H9 (cell line): ENCODE data around the gene ZHX3. TPM values are rescaled to one million over a fixed set of nuclear protein-coding genes. Genes with fewer than 3 reads are reported as not detected.
A peak's percentile ranks its signal among the peaks of the same experiment; 100 is the strongest.

Experiments
- DNase-seq: peaks from one replicate; pipeline ENCODE4 v3.0.0-alpha.2; 2017
- H2AFZ ChIP-seq: one replicate; pipeline ENCODE4 v1.6.1; 2013; ENCODE audit warnings: mild to moderate bottlenecking, low read length, control low read depth, moderate library complexity
- H2AK5ac ChIP-seq: 2 replicates; pipeline ENCODE4 v1.6.1; 2013; ENCODE audit warnings: low read length, control low read depth, mixed read lengths; ENCODE audit not compliant: insufficient read length
- H2BK120ac ChIP-seq: one replicate; pipeline ENCODE4 v1.6.1; 2013; ENCODE audit warnings: low read depth, mild to moderate bottlenecking, low read length, control low read depth, inconsistent platforms; ENCODE audit not compliant: poor library complexity, severe bottlenecking
- H2BK12ac ChIP-seq: 2 replicates; pipeline ENCODE4 v1.6.1; 2013; ENCODE audit warnings: low read length, control low read depth, mixed read lengths, low read depth; ENCODE audit not compliant: insufficient read length
- H2BK15ac ChIP-seq: 2 replicates; pipeline ENCODE4 v1.6.1; 2013; ENCODE audit warnings: low read depth, low read length, control low read depth
- H2BK20ac ChIP-seq: one replicate; pipeline ENCODE4 v1.6.1; 2013; ENCODE audit warnings: low read depth, mild to moderate bottlenecking, low read length, control low read depth, inconsistent platforms; ENCODE audit not compliant: poor library complexity, severe bottlenecking
- H2BK5ac ChIP-seq: 2 replicates; pipeline ENCODE4 v1.6.1; 2013; ENCODE audit warnings: low read length, control low read depth, mixed read lengths; ENCODE audit not compliant: insufficient read length
- H3K14ac ChIP-seq: 2 replicates; pipeline ENCODE4 v1.6.1; 2013; ENCODE audit warnings: low read length, control low read depth; ENCODE audit not compliant: insufficient read depth
- H3K18ac ChIP-seq: 2 replicates; pipeline ENCODE4 v1.6.1; 2013; ENCODE audit warnings: low read depth, mild to moderate bottlenecking, mixed read lengths, low read length, control low read depth; ENCODE audit not compliant: insufficient read length
- H3K23ac ChIP-seq: 2 replicates; pipeline ENCODE4 v1.6.1; 2013; ENCODE audit warnings: low read length, control low read depth, mixed read lengths, low read depth; ENCODE audit not compliant: insufficient read length
- H3K23me2 ChIP-seq: 2 replicates; pipeline ENCODE4 v1.6.1; 2013; ENCODE audit warnings: low read depth, mild to moderate bottlenecking, mixed read lengths, low read length, control low read depth; ENCODE audit not compliant: insufficient read length, poor library complexity, severe bottlenecking
- H3K27ac ChIP-seq: 2 replicates; pipeline ENCODE4 v1.5.1; 2013; ENCODE audit warnings: low read length, control low read depth, mixed read lengths, low read depth; ENCODE audit not compliant: insufficient read length
- H3K27me3 ChIP-seq: 2 replicates; pipeline ENCODE4 v1.6.1; 2013; ENCODE audit warnings: low read length, control low read depth, inconsistent platforms; ENCODE audit not compliant: insufficient read depth
- H3K4ac ChIP-seq: 2 replicates; pipeline ENCODE4 v1.6.1; 2013; ENCODE audit warnings: low read depth, mild to moderate bottlenecking, control low read depth, inconsistent platforms, low read length, moderate library complexity
- H3K4me1 ChIP-seq: 2 replicates; pipeline ENCODE4 v1.6.1; 2013; ENCODE audit warnings: low read length, control low read depth, inconsistent platforms; ENCODE audit not compliant: insufficient read depth
- H3K4me2 ChIP-seq: 2 replicates; pipeline ENCODE4 v1.6.1; 2013; ENCODE audit warnings: low read length, control low read depth, mixed read lengths; ENCODE audit not compliant: insufficient read length, insufficient read depth
- H3K56ac ChIP-seq: 2 replicates; pipeline ENCODE4 v1.6.1; 2013; ENCODE audit warnings: low read depth, mild to moderate bottlenecking, mixed read lengths, low read length, control low read depth; ENCODE audit not compliant: insufficient read length
- H3K79me1 ChIP-seq: 2 replicates; pipeline ENCODE4 v1.6.1; 2013; ENCODE audit warnings: low read depth, mild to moderate bottlenecking, moderate library complexity, low read length, control low read depth, inconsistent platforms; ENCODE audit not compliant: insufficient read depth, poor library complexity, severe bottlenecking
- H3K79me2 ChIP-seq: 2 replicates; pipeline ENCODE4 v1.6.1; 2013; ENCODE audit warnings: low read length, control low read depth, inconsistent platforms; ENCODE audit not compliant: insufficient read depth
- H3K9ac ChIP-seq: 2 replicates; pipeline ENCODE4 v1.6.1; 2013; ENCODE audit warnings: low read length, control low read depth, mixed read lengths; ENCODE audit not compliant: insufficient read length; ENCODE audit errors: extremely low read depth
- H3K9me3 ChIP-seq: one replicate; pipeline ENCODE4 v1.6.1; 2013; ENCODE audit warnings: low read depth, low read length, inconsistent platforms; ENCODE audit not compliant: control insufficient read depth
- H3T11ph ChIP-seq: one replicate; pipeline ENCODE4 v1.6.1; 2013; ENCODE audit warnings: mild to moderate bottlenecking, low read length, control low read depth, inconsistent platforms
- H4K20me1 ChIP-seq: one replicate; pipeline ENCODE4 v1.6.1; 2013; ENCODE audit not compliant: control insufficient read depth, insufficient read length, insufficient read depth
- H4K5ac ChIP-seq: 2 replicates; pipeline ENCODE4 v1.6.1; 2013; ENCODE audit warnings: low read depth, mild to moderate bottlenecking, mixed read lengths, low read length, control low read depth; ENCODE audit not compliant: insufficient read length
- H4K8ac ChIP-seq: replicated peaks from 2 replicates; pipeline ENCODE4 v1.6.1; 2013; ENCODE audit warnings: low read length, control low read depth, mixed read lengths, low read depth; ENCODE audit not compliant: insufficient read length
- H4K91ac ChIP-seq: 2 replicates; pipeline ENCODE4 v1.6.1; 2013; ENCODE audit warnings: low read depth, mild to moderate bottlenecking, moderate library complexity, mixed read lengths, low read length, control low read depth; ENCODE audit not compliant: insufficient read length
- H3K27ac Mint-ChIP-seq, 3 experiments: 2 replicates in 2 of 3; 3 replicates in 1 of 3; pipeline ENCODE4 v1.8.0; 2020 to 2021; ENCODE audit warnings: mixed read lengths in 3 of 3, mild to moderate bottlenecking in 1 of 3, moderate library complexity in 1 of 3
- H3K27me3 Mint-ChIP-seq: 2 replicates; pipeline ENCODE4 v1.8.0; 2021; ENCODE audit warnings: low read depth, mild to moderate bottlenecking, moderate library complexity, mixed read lengths
- H3K36me3 Mint-ChIP-seq, 3 experiments: 2 replicates in 2 of 3; 3 replicates in 1 of 3; pipeline ENCODE4 v1.8.0; 2020 to 2021; ENCODE audit warnings: low read depth in 3 of 3, mixed read lengths in 3 of 3; ENCODE audit not compliant: insufficient read depth in 1 of 3
- H3K4me1 Mint-ChIP-seq, 2 experiments: 2 replicates each; pipeline ENCODE4 v1.8.0; 2020; ENCODE audit warnings: mixed read lengths in 2 of 2
- H3K4me3 Mint-ChIP-seq, 2 experiments: 2 replicates in 1 of 2; 3 replicates in 1 of 2; pipeline ENCODE4 v1.8.0; 2020 to 2021; ENCODE audit warnings: mild to moderate bottlenecking in 2 of 2, mixed read lengths in 2 of 2, moderate library complexity in 1 of 2
- H3K9me3 Mint-ChIP-seq, 2 experiments: 2 replicates in 1 of 2; 3 replicates in 1 of 2; pipeline ENCODE4 v1.8.0; 2020; ENCODE audit warnings: mild to moderate bottlenecking in 2 of 2, mixed read lengths in 2 of 2, moderate library complexity in 1 of 2
- CTCF ChIP-seq: fragments of 200-600 bp; sonication (generic); conservative IDR thresholded peaks from 3 replicates; pipeline ENCODE4 v1.8.0; 2021; ENCODE audit warnings: antibody characterized with exemption, mild to moderate bottlenecking
- WGBS: extraction: QIAGEN DNeasy Blood & Tissue Kit; methylation state at CpG from one replicate; pipeline ENCODE4 v1.1.7; 2013; ENCODE audit warnings: missing lambda C conversion rate, low lambda C conversion rate, mixed read lengths; ENCODE audit not compliant: insufficient read length; ENCODE audit errors: extremely low coverage; 5-methylcytosine and 5-hydroxymethylcytosine counted together
- total RNA-seq: library from RNA; stranded (reverse); gene quantifications from 2 replicates; pipeline ENCODE4 v1.2.1, GENCODE V29; 2021

Gene ZHX3
- total RNA-seq, 1 experiment from 2014 or later = 4.4 TPM

GRCh38 chr20:41181567-41181966 lies 136.0 kb downstream of the ZHX3 start:
- no peak for TF ChIP-seq CTCF
- H3K36me3 Mint-ChIP-seq = peaks cover 2 to 19% (median 3%) of the 10 kb centered on the region in 3 experiments; a peak in 5 of 7 replicates
- no CpG with 5 or more reads among the region's 3 CpGs for WGBS
- no peak overlapping the region for H3K14ac ChIP-seq
- H3K4ac ChIP-seq = no peak overlapping the region
- H4K20me1 ChIP-seq = no peaks in the 10 kb centered on the region
- no peak overlapping the region for H2AK5ac ChIP-seq
- H2BK15ac ChIP-seq = no peak overlapping the region
- no peak overlapping the region for H4K91ac ChIP-seq
- no peak overlapping the region for H2BK20ac ChIP-seq
- H4K8ac ChIP-seq = no peak overlapping the region
- no peak overlapping the region for H4K5ac ChIP-seq
- H3K27ac Mint-ChIP-seq = no peak overlapping the region; a peak in 1 of 7 replicates
- H3K4me3 Mint-ChIP-seq = no peak overlapping the region
- H2BK12ac ChIP-seq = no peak overlapping the region
- no peaks in the 10 kb centered on the region for H3K79me2 ChIP-seq
- no peak overlapping the region for H3K27ac ChIP-seq
- H3K79me1 ChIP-seq = no peaks in the 10 kb centered on the region
- H2AFZ ChIP-seq = no peak overlapping the region
- no peak overlapping the region for H3K56ac ChIP-seq
- H3K9me3 ChIP-seq = no peaks in the 10 kb centered on the region
- no peaks in the 10 kb centered on the region for H3K23me2 ChIP-seq
- H3K9me3 Mint-ChIP-seq = no peaks in the 10 kb centered on the region
- no peak overlapping the region for H2BK5ac ChIP-seq
- H3K4me1 Mint-ChIP-seq = peaks cover 19 to 22% of the 10 kb centered on the region in 2 experiments
- no peak overlapping the region for H2BK120ac ChIP-seq
- H3K4me2 ChIP-seq = no peak overlapping the region
- no peaks in the 10 kb centered on the region for H3K27me3 ChIP-seq
- H3K23ac ChIP-seq = no peak overlapping the region
- DNase-seq = peak; percentile 15
- H3K18ac ChIP-seq = no peak overlapping the region
- no peak overlapping the region for H3K9ac ChIP-seq
- H3K4me1 ChIP-seq = peaks cover 3% of the 10 kb centered on the region; the same call in 1 of the 2 replicates
- H3K27me3 Mint-ChIP-seq = no peaks in the 10 kb centered on the region
- no peak overlapping the region for H3T11ph ChIP-seq
